CD4-positive, alpha-beta T cell treated with Interleukin-17A for 4 hours (primary cell): ENCODE results near the gene PKM.

Experiments
- DNase-seq: peaks from one replicate; pipeline ENCODE4 v3.0.0-alpha.2; 2020; ENCODE audit warnings: mixed read lengths

PKM gene

GRCh38 chr15:72199721-72200212, 31.2 kb downstream of the PKM start:
- peak; percentile 81 for DNase-seq

GRCh38 chr15:72199205-72199515, 31.8 kb downstream of the PKM start:
- DNase-seq = no peak

GRCh38 chr15:72198356-72199204, 32.4 kb downstream of the PKM start:
- no peak for DNase-seq

- DNase-seq = peak; percentile 37
These were observed 33.3 kb downstream of the PKM start, which contains the start of gene GRAMD2A for GRCh38 chr15:72197460-72198355. Gene GRAMD2A, minus strand, starts transcription at chr15:72197787.

- no peak for DNase-seq
These were observed 33.9 kb downstream of the PKM start for GRCh38 chr15:72197041-72197459.

GRCh38 chr15:72196409-72197040, 34.5 kb downstream of the PKM start:
- DNase-seq = no peak

- no peak for DNase-seq
These were observed 35.9 kb downstream of the PKM start for GRCh38 chr15:72195101-72195511.

- DNase-seq = no peak
These were observed 37.1 kb downstream of the PKM start for GRCh38 chr15:72193836-72194396.

- DNase-seq = no peak
These were observed 38.6 kb downstream of the PKM start for GRCh38 chr15:72192416-72192815.

- DNase-seq = no peak
These were observed 41.6 kb downstream of the PKM start for GRCh38 chr15:72189250-72189902.

- DNase-seq = no peak
These were observed 46.7 kb downstream of the PKM start for GRCh38 chr15:72184165-72184811.

GRCh38 chr15:72183781-72184164, 47.2 kb downstream of the PKM start:
- DNase-seq = no peak

- no peak for DNase-seq
These were observed 48.3 kb downstream of the PKM start for GRCh38 chr15:72182673-72183072.

GRCh38 chr15:72182244-72182643, 48.7 kb downstream of the PKM start:
- no peak for DNase-seq

- DNase-seq = no peak
These were observed 50.1 kb downstream of the PKM start for GRCh38 chr15:72180761-72181324.

- DNase-seq = no peak
These were observed 50.9 kb downstream of the PKM start for GRCh38 chr15:72179950-72180581.

- no peak for DNase-seq
These were observed 51.9 kb downstream of the PKM start for GRCh38 chr15:72178976-72179585.

GRCh38 chr15:72176743-72177142, 54.2 kb downstream of the PKM start:
- no peak for DNase-seq

- no peak for DNase-seq
These were observed 54.8 kb downstream of the PKM start for GRCh38 chr15:72176159-72176558.
